Stimulated activated CD4-positive, alpha-beta T cell treated with anti-CD3 and anti-CD28 coated beads, Interleukin-1b, Interleukin-23, amount 100 ng/mL, for 1 hour (primary cell): ENCODE results near the gene PDE4D.
"Not testable (repeated sequence)": the region's sequence is repeated elsewhere in the genome, so short reads cannot be mapped to it uniquely, and the experiment has no call there.

Source experiments
- DNase-seq, 2 donors: peaks; one replicate each; pipeline ENCODE4 v3.0.0-alpha.2; 2020; ENCODE audit warnings: low read depth in 2 of 2

Gene PDE4D

GRCh38 chr5:59608745-59609144, 284.8 kb downstream of the PDE4D start:
- no peak for DNase-seq

DNA sequence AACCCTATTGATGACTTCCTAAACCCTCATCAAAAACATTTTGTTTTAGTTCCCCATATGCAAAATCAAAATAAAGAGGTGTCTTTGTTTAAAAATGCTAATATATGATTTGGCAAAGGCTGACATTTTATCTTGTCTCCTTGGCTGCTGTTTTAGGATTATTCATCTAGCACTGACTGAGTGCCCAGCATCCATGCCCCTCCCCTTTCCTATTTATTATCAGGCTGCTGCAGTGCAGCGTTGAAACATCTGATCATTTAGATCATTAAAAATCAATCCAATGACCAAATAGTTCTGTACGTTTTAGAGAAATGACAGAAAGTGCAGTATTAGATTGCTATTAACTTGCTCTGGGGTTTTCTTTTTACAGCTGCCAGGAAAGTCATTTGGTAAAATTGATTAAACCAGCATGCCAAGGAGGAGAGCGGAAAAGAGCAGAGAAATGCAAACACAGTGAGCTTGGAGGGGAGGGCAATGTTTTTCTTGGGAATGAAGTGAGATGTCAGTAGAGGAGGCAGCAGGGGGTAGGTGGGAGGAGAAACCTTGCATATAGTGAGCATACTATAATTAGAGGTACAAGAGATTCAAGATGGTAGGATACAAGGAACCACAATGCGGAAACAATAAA, 286.3 kb downstream of the PDE4D start:
- DNase-seq: no peak

DNA sequence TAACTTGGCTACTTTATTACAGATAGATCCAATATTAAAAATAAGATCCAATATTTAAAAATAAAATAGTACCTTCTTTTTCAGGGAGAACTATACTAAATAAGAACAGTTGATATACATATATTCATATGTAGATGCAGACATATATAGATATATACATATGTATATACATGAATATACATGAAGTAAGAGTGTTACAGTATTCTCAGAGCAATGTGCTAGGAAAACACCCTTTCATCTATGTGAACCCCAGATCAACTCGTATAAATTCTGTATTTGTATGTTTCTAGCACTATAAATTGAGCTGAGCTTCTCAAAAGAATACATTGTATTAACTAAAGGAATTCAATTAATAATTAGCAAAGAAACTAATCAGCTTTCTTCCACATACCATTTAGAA, 287.6 kb downstream of the PDE4D start:
- no peak for DNase-seq

GRCh38 chr5:59604111-59604510, 289.4 kb downstream of the PDE4D start:
- DNase-seq: no peak

- no peak for DNase-seq
Measured at GRCh38 chr5:59600998-59601397, 292.5 kb downstream of the PDE4D start.

GRCh38 chr5:59600153-59600552, 293.4 kb downstream of the PDE4D start:
- DNase-seq: no peak

DNA sequence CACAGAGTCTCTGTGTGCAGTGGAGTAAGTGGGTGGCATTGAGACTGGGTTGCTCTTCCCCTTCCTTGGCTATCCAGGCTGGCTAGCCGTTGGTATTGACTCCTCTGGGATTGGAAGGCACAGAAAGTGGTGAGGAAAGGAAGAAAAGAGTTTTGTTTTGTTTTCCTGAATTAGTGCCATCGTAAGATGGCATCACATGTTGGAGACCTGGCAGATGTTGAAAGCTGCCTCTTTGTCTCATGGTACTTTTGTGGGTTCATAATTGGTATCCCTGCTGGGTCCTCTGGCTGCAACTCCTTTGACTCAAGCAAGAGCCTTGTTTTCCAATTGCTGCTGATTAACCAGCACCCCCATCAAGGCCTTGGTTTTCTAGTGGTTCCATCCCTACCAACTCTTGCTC, 293.8 kb downstream of the PDE4D start:
- DNase-seq: no peak

DNA sequence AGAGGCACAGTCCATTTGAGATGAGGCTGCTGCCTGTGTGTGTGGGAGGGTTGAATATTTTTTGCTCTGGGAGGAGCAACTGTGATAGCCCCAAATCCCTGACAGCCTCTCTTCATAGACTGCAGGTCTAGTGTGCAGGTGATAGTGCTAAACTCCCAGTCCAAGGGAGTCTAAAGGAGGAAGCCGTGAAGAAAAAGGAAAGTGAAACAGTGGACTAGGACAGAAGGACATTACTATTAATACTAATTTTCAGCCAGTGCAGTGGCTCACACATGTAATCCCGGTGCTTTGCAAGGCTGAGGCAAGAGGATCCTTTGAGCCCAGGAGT, 295.0 kb downstream of the PDE4D start:
- no peak for DNase-seq

GRCh38 chr5:59597690-59598546, 295.6 kb downstream of the PDE4D start:
- no peak for DNase-seq

GRCh38 chr5:59596586-59597350, 296.8 kb downstream of the PDE4D start:
- no peak for DNase-seq

DNA sequence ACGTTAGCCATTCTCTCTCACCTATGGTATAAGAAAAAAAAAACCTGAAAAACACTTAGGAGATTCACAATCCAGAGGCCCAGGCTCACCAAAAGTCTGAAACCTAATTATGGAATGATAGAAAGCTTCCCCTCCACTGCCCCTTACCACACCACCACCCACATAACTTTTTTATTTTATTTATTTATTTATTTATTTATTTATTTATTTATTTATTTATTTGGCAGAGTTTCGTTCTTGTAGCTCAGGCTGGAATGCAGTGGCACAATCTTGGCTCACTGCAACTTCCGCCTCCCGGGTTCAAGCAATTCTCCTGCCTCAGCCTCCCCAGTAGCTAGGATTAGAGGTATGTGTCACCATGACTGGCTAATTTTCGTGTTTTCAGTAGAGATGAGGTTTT, 299.4 kb downstream of the PDE4D start:
- DNase-seq: not testable (repeated sequence)

DNA sequence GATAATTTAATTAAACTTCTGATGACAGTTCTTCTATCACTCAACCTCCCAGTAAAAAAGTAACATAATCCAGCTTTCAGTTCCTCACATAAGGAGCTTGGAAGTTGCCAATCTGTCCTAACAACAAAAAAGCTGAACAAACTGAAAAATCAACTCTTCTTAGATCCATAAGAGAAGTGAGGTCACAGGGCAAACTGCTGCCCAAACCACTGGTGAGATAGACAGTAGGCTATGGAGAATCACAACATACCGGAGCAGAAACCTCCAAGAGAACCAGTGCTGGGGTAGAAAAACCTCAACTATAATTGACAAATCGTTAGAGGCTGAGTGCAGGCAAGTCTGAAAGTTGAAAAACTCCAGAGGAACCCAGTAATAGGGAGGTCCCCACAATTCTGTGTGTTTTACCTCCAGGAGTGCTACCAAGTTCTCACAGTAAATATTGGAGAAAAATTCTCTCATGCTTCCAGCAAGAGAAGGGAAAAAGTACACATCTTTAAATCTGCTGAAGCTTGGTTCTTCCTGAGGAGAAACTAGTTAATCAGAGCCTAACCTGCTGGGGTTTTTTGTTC, 300.0 kb downstream of the PDE4D start:
- DNase-seq: no peak

DNA sequence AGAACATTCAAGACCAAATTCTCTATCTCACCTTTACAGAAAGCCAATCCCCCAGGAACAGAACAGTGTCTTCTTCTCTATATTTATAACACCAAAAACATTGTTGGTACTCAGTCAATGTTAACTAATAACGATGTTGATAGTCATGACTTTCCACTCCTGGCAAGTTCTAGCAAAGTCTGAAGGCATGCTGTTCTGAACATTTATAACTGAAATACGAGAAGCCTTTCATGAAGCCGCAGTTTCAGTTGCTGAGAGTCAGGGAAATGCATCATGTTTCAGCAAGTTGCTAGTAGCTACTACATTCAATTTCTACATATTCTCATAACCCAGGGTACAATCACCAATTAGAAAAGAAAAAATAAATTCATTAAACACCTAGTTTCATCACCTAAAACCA, 301.4 kb downstream of the PDE4D start:
- DNase-seq: no peak

GRCh38 chr5:59591162-59591561, 302.4 kb downstream of the PDE4D start:
- DNase-seq: no peak

DNA sequence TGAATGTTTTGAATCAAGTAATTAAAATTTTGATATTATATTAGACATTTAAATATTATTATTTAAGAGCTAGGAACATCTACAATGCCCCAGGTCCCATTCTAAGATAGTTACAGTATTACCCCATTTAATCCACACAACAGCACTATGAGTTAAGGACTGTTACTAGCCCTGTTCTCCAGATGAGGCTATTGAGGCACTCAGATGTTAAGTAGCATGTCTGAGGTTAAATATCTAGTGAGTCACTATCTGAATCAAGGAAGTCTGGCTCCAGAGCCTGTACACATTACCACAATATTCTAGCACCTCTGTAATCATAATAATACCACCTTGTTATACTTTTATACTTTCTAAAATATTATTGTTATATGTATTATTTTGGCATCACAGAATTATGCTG, 304.6 kb downstream of the PDE4D start:
- DNase-seq: no peak

GRCh38 chr5:59587489-59588337, 305.8 kb downstream of the PDE4D start:
- no peak for DNase-seq

DNA sequence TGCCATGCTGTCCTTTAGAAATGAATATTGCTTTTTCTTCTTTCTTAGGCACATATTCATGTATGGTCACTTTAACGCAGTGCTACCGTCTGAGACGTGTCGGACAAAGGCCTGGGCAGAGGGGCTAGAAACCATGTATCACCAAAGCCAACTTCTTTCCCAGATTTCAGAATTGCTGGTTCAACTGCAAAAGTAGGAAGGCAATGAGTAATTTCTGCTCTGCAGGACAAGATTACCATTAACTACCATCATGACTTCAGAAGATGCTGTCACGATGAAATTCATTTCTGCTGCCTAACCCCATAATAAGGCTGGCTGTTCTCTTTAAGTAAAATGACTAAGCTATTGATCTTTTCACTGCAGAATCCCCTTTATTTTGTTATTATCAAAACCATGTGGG, 306.7 kb downstream of the PDE4D start:
- no peak for DNase-seq

GRCh38 chr5:59584858-59585846, 308.4 kb downstream of the PDE4D start:
- DNase-seq: no peak

GRCh38 chr5:59583810-59584562, 309.5 kb downstream of the PDE4D start:
- DNase-seq: no peak
